ENCODE measurements around the gene LONRF3. TPM values are rescaled to one million over a fixed set of nuclear protein-coding genes. Genes with fewer than 3 reads are reported as not detected.
"Not testable (repeated sequence)": the region's sequence is repeated elsewhere in the genome, so short reads cannot be mapped to it uniquely, and the experiment has no call there.

LONRF3 gene
- total RNA-seq, 2 donors from 2014 or later: 7.4 to 7.8 TPM

DNA sequence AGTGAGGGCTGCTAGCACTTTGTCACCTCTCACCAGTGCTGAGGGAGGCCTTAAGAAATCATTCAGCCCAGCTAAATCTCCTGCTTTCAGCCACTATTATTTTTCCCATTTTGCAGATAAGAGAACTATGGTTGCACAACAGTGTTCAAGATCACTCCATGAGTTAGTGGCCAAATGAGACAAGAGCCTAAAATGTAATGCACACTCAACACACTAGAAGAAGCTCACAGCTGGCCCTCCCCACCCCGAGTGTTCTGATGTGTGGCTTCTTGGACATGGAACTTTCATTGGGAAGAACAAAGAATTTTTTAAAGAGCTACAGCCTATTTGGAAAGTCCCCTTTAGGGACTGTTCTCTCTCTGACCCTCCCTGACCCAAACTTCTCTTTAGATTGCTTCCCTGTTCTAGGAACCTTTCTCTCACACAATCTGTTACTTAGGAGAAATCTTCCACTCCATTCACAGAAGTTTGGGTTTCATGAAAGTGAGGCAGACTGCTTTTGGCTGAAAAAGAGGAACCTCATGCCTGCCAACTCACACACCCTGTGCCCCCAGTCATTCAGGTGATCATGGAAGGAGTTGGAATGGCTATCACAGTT, 54.4 kb downstream of the LONRF3 start:
- no peaks in the 10 kb centered on the region for H3K9me3 ChIP-seq
- H3K9ac ChIP-seq (ENCODE audit: low read depth in 2 of 2, low read length in 2 of 2): no peak overlapping the region
- H3K4me3 ChIP-seq: no peak overlapping the region
- H3K27ac ChIP-seq: no peak overlapping the region
- intact Hi-C loops (cut with DNase I): no loop called here
- H3K4me1 ChIP-seq: no peaks in the 10 kb centered on the region
- no peaks in the 10 kb centered on the region for H3K36me3 ChIP-seq
- TF ChIP-seq, protein P1, sequence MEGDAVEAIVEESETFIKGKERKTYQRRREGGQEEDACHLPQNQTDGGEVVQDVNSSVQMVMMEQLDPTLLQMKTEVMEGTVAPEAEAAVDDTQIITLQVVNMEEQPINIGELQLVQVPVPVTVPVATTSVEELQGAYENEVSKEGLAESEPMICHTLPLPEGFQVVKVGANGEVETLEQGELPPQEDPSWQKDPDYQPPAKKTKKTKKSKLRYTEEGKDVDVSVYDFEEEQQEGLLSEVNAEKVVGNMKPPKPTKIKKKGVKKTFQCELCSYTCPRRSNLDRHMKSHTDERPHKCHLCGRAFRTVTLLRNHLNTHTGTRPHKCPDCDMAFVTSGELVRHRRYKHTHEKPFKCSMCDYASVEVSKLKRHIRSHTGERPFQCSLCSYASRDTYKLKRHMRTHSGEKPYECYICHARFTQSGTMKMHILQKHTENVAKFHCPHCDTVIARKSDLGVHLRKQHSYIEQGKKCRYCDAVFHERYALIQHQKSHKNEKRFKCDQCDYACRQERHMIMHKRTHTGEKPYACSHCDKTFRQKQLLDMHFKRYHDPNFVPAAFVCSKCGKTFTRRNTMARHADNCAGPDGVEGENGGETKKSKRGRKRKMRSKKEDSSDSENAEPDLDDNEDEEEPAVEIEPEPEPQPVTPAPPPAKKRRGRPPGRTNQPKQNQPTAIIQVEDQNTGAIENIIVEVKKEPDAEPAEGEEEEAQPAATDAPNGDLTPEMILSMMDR (IDR thresholded peaks at IDR 0.05): no peak
- H3K27me3 ChIP-seq: no peaks in the 10 kb centered on the region
- DNase-seq: no peak

DNA sequence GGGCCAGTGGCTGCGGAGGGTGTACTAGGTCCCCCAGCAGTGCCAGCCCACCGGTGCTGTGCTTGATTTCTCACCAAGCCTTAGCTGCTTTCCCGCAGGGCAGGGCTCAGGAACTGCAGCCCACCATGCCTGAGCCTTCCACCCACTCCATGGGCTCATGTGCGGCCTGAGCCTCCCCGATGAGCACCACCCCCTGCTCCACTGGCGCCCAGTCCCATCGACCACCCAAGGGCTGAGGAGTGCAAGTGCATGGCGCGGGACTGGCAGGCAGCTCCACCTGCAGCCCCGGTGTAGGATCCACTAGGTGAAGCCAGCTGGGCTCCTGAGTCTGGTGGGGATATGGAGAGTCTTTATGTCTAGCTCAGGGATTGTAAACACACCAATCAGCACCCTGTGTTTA, 55.2 kb downstream of the LONRF3 start:
- H3K4me3 ChIP-seq; H3K36me3 ChIP-seq; H3K27me3 ChIP-seq; DNase-seq; H3K4me1 ChIP-seq; intact Hi-C loops (cut with DNase I); H3K27ac ChIP-seq; H3K9me3 ChIP-seq; H3K9ac ChIP-seq (ENCODE audit: low read depth in 2 of 2, low read length in 2 of 2): not testable (repeated sequence)

DNA sequence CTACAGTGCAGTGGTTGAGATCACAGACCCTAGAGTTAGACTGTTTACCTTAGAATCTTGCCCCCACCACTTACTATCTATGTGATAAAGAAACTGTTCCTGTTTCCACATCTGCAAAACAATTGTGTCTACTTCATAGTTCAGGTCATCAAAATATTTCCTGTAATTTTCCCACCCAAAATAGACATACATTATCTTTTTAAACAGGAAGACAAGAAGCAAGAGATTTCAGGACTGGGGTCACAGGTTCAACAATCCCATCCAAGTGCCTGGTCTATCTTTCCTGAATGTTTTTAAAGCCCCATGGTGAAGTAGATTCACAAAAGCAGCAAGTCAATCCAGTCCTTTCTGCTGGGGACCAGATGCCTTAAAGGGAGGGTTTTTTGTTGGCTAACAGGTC, 56.6 kb downstream of the LONRF3 start:
- no peak for DNase-seq
- intact Hi-C loops (cut with DNase I): no loop called here
- H3K4me3 ChIP-seq: no peak overlapping the region
- TF ChIP-seq, protein P1 (IDR thresholded peaks at IDR 0.05): no peak
- no peak overlapping the region for H3K9ac ChIP-seq (ENCODE audit: low read depth in 2 of 2, low read length in 2 of 2)
- no peaks in the 10 kb centered on the region for H3K36me3 ChIP-seq
- H3K9me3 ChIP-seq: no peaks in the 10 kb centered on the region
- H3K27ac ChIP-seq: no peak overlapping the region
- no peaks in the 10 kb centered on the region for H3K4me1 ChIP-seq
- H3K27me3 ChIP-seq: no peaks in the 10 kb centered on the region

DNA sequence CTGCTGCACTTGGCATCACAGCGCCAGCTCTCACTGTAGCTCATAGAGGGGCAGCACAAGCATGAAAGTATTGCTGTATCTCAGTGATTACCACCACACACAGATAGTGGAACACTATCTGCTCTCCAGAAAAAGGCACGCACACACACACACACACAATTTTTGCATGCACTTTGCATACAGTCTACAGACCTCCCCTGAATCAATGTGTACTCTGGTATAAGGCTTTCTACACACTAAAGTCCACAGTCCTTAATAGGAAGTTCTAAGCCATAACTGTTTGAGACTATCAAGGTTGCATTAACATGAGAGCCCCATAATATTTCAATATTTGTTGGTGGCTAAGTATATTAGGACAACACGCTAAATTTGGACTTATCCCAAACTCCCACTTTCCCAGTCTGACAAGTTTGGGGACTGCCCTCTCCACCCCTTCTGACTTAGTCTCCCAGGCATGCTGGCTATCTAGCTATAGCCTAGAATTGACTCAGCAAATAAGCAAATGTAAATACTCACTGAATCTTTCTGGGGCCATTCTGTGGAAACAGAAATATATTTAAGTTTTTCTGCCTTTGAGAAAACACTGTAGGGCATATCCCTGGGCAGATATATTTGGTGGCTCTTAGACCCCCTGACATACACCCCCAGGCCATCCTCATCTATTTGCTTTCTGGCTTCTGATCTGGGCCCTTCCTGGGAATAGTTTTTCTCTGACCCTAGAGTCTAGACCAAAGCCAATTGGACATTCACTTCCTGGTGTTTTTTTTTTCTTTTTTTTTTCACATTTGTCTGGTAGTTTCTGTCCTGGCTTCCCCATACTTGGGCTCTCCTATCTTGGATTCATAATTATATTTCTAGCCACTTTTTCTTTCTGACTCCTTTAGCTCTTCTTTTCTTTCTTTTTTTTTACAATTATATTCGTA, 62.0 kb downstream of the LONRF3 start:
- TF ChIP-seq, protein P1 (IDR thresholded peaks at IDR 0.05): no peak
- DNase-seq: no peak
- H3K27me3 ChIP-seq: no peaks in the 10 kb centered on the region

DNA sequence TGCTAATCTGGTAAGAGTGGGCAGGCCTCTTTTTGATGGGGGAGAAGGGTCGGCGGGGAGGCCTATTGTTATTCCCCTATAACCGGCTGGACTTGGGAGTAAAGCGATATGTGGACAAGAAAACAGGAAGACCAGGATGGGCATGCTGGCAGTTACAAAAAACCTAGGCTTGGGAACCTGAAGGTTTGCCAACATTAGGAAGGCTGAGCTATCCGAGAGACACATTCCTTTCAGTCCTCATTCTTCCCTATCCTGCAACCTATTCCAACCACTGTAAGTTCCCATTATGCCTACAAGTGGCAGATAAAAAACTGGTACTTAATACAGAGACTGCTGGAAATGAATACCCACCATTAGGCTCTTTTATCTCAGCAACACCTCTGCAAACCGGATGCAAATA, 66.0 kb downstream of the LONRF3 start:
- H3K36me3 ChIP-seq: no peaks in the 10 kb centered on the region
- H3K9me3 ChIP-seq: no peaks in the 10 kb centered on the region
- H3K27me3 ChIP-seq: no peaks in the 10 kb centered on the region
- TF ChIP-seq, protein P1 (IDR thresholded peaks at IDR 0.05): no peak
- H3K4me1 ChIP-seq: no peaks in the 10 kb centered on the region
- no peak for DNase-seq
- H3K27ac ChIP-seq: no peak overlapping the region
- no peak overlapping the region for H3K4me3 ChIP-seq
- H3K9ac ChIP-seq (ENCODE audit: low read depth in 2 of 2, low read length in 2 of 2): no peak overlapping the region
- intact Hi-C loops (cut with DNase I): no loop called here

More for the DNA sequence above, 62.0 kb downstream of the LONRF3 start:
- Histone ChIP-seq H3K4me3 (no peak overlapping the region), H3K36me3 (no peaks in the 10 kb centered on the region), H3K9me3 (no peaks in the 10 kb centered on the region), H3K27ac (no peak overlapping the region), H3K9ac (ENCODE audit: low read depth in 2 of 2, low read length in 2 of 2) (no peak overlapping the region), H3K4me1 (no peaks in the 10 kb centered on the region)
- intact Hi-C loops (cut with DNase I): no loop called here

DNA sequence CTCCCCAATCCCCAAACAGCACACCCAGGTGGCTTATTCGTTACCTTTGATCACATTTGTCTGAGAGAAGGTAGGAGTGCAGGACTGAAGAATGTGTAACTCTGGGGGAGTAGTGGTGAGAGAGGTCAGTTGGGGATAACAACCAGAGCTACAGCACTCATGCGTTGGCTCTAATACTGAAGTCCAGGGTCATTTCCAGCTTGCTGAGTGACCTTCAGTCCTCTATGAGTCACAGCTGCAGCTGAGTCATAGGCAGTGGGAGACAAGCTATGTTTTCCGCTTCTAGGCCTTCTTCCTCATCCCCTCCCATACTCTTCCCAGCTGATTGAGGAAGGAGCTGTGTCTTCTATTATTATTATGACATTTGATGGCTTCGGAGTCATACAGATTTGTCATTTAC, 66.8 kb downstream of the LONRF3 start:
- Histone ChIP-seq H3K9ac (ENCODE audit: low read depth in 2 of 2, low read length in 2 of 2) (no peak overlapping the region), H3K9me3 (no peaks in the 10 kb centered on the region), H3K27me3 (no peaks in the 10 kb centered on the region), H3K4me3 (no peak overlapping the region), H3K4me1 (no peaks in the 10 kb centered on the region), H3K36me3 (no peaks in the 10 kb centered on the region), H3K27ac (peak overlapping the region; percentile 27)
- intact Hi-C loops (cut with DNase I): no loop called here
- TF ChIP-seq, protein P1 (IDR thresholded peaks at IDR 0.05): no peak
- peak; percentile 51 for DNase-seq

Data from colonic mucosa (tissue), 4 donors.